GM12865 (cell line): ENCODE measurements around the gene FBXO47.

Experiments
- DNase-seq: peaks from one replicate; pipeline ENCODE4 v3.0.0; 2010; ENCODE audit warnings: low read depth
- H3K4me3 ChIP-seq: 2 replicates; pipeline ENCODE4 v1.5.1; 2011; ENCODE audit warnings: mild to moderate bottlenecking, low read depth, low read length, control low read depth
- CTCF ChIP-seq: IDR thresholded peaks from 2 replicates; pipeline ENCODE4 v1.5.1; 2011; ENCODE audit warnings: low read length, control low read depth, low read depth, inconsistent platforms; ENCODE audit not compliant: insufficient read depth; ENCODE audit errors: missing control alignments

FBXO47 gene

GRCh38 chr17:38920374-38921291 lies 46.6 kb downstream of the FBXO47 start:
- H3K4me3 ChIP-seq, result no peak overlapping the region
- TF ChIP-seq CTCF, result no peak
- no peak for DNase-seq

- DNase-seq, result no peak
- TF ChIP-seq CTCF, result no peak
Observed at GRCh38 chr17:38919316-38920078, 47.7 kb downstream of the FBXO47 start.

GRCh38 chr17:38918916-38919315 lies 48.3 kb downstream of the FBXO47 start:
- no peak for TF ChIP-seq CTCF
- no peak overlapping the region for H3K4me3 ChIP-seq
- DNase-seq, result no peak

More at GRCh38 chr17:38919316-38920078, 47.7 kb downstream of the FBXO47 start:
- H3K4me3 ChIP-seq, result no peak overlapping the region

- TF ChIP-seq CTCF, result no peak
- no peak overlapping the region for H3K4me3 ChIP-seq
- no peak for DNase-seq
Observed at GRCh38 chr17:38918129-38918913, 48.9 kb downstream of the FBXO47 start.

GRCh38 chr17:38917259-38917658 lies 49.9 kb downstream of the FBXO47 start:
- H3K4me3 ChIP-seq, result no peak overlapping the region
- DNase-seq, result no peak
- no peak for TF ChIP-seq CTCF

GRCh38 chr17:38916771-38917170 lies 50.4 kb downstream of the FBXO47 start:
- no peak for TF ChIP-seq CTCF
- no peak for DNase-seq
- H3K4me3 ChIP-seq, result no peak overlapping the region
